NB4 (cell line): ENCODE results near the gene DAD1.

ENCODE experiments used
- DNase-seq: peaks from one replicate; pipeline ENCODE4 v3.0.0; 2010; ENCODE audit warnings: low read depth
- H3K4me3 ChIP-seq: one replicate; pipeline ENCODE4 v1.5.1; 2011; ENCODE audit warnings: mild to moderate bottlenecking, low read depth, low read length, moderate library complexity
- CTCF ChIP-seq: IDR thresholded peaks from one replicate; pipeline ENCODE4 v1.5.1; 2012; ENCODE audit warnings: low read depth, low read length
- MAX ChIP-seq: IDR thresholded peaks from 2 replicates; pipeline ENCODE4 v1.6.1; 2011; ENCODE audit warnings: low read depth, low read length
- MYC ChIP-seq: IDR thresholded peaks from 2 replicates; pipeline ENCODE4 v1.6.1; 2011; ENCODE audit warnings: low read depth, low read length
- POLR2A ChIP-seq: IDR thresholded peaks from 2 replicates; pipeline ENCODE4 v1.6.1; 2011; ENCODE audit warnings: mild to moderate bottlenecking; ENCODE audit not compliant: insufficient read length; ENCODE audit errors: extremely low read depth

DAD1 gene

DNA sequence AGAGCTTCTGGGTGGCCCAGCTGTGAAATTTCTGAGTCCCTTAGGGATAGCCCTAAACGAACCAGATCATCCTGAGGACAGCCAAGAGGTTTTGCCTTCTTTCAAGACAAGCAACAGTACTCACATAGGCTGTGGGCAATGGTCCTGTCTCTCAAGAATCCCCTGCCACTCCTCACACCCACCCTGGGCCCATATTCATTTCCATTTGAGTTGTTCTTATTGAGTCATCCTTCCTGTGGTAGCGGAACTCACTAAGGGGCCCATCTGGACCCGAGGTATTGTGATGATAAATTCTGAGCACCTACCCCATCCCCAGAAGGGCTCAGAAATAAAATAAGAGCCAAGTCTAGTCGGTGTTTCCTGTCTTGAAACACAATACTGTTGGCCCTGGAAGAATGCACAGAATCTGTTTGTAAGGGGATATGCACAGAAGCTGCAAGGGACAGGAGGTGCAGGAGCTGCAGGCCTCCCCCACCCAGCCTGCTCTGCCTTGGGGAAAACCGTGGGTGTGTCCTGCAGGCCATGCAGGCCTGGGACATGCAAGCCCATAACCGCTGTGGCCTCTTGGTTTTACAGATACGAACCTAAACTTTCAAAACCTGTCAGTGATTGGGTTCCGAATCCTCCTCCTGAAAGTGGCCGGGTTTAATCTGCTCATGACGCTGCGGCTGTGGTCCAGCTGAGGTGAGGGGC is 38.9 kb downstream of the DAD1 start:
- H3K4me3 ChIP-seq, result peak overlapping the region; percentile 60
- peak; percentile 92 for DNase-seq
- TF ChIP-seq MAX (peak; percentile 29; the same call in 1 of the 2 replicates), MYC (no peak; the same call in 1 of the 2 replicates)

DNA sequence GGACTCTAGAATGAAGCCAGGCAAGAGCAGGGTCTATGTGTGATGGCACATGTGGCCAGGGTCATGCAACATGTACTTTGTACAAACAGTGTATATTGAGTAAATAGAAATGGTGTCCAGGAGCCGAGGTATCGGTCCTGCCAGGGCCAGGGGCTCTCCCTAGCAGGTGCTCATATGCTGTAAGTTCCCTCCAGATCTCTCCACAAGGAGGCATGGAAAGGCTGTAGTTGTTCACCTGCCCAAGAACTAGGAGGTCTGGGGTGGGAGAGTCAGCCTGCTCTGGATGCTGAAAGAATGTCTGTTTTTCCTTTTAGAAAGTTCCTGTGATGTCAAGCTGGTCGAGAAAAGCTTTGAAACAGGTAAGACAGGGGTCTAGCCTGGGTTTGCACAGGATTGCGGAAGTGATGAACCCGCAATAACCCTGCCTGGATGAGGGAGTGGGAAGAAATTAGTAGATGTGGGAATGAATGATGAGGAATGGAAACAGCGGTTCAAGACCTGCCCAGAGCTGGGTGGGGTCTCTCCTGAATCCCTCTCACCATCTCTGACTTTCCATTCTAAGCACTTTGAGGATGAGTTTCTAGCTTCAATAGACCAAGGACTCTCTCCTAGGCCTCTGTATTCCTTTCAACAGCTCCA is 39.6 kb downstream of the DAD1 start:
- H3K4me3 ChIP-seq, result peak overlapping the region; percentile 60
- TF ChIP-seq MYC (no peak), CTCF (no peak), POLR2A (no peak), MAX (no peak)
- no peak for DNase-seq

- TF ChIP-seq CTCF, result no peak
- no peak for TF ChIP-seq MAX
- TF ChIP-seq MYC, result no peak
- TF ChIP-seq POLR2A, result no peak
- no peak for DNase-seq
- H3K4me3 ChIP-seq, result no peak overlapping the region
Measured at GRCh38 chr14:22547948-22548750, 40.9 kb downstream of the DAD1 start.

- TF ChIP-seq MAX (no peak), POLR2A (no peak), MYC (no peak), CTCF (no peak)
- H3K4me3 ChIP-seq, result no peak overlapping the region
- no peak for DNase-seq
Measured at GRCh38 chr14:22547313-22547947, 41.6 kb downstream of the DAD1 start.

- no peak for DNase-seq
- no peak overlapping the region for H3K4me3 ChIP-seq
- TF ChIP-seq CTCF (no peak), POLR2A (no peak), MYC (no peak)
Measured at GRCh38 chr14:22546722-22547071, 42.3 kb downstream of the DAD1 start.
